Spleen (tissue), 11 donors: ENCODE data around the gene SLC2A11. TPM values are rescaled to one million over a fixed set of nuclear protein-coding genes. Genes with fewer than 3 reads are reported as not detected.

Experiments
- DNase-seq: peaks from one replicate; pipeline ENCODE4 v3.0.0-alpha.2; 2020
- H3K27ac ChIP-seq, 8 donors: fragments of 200-600 bp; sonication (generic) in 7 of 8; 1 replicate in 4 of 8; 2 replicates in 4 of 8; pipeline versions ENCODE4 v1.5.0 to v1.8.0; 2016 to 2021; ENCODE audit warnings: inconsistent platforms in 4 of 8, mild to moderate bottlenecking in 4 of 8, moderate library complexity in 1 of 8
- H3K27me3 ChIP-seq, 7 donors: fragments of 200-600 bp; sonication (generic) in 6 of 7; replicated peaks in 1 of 7; 1 replicate in 4 of 7; 2 replicates in 3 of 7; pipeline versions ENCODE4 v1.5.0 to v1.8.0; 2016 to 2021; ENCODE audit warnings: inconsistent platforms in 3 of 7, mild to moderate bottlenecking in 1 of 7
- H3K36me3 ChIP-seq, 6 donors: fragments of 200-600 bp; sonication (generic) in 5 of 6; 1 replicate in 4 of 6; 2 replicates in 2 of 6; pipeline versions ENCODE4 v1.5.0 to v1.8.0; 2016 to 2021; ENCODE audit warnings: inconsistent platforms in 2 of 6
- H3K4me1 ChIP-seq, 6 donors: fragments of 200-600 bp; sonication (generic) in 5 of 6; 1 replicate in 3 of 6; 2 replicates in 3 of 6; pipeline versions ENCODE4 v1.5.0 to v1.8.0; 2016 to 2021; ENCODE audit warnings: inconsistent platforms in 3 of 6
- H3K4me3 ChIP-seq, 8 donors: fragments of 200-600 bp; sonication (generic) in 7 of 8; 1 replicate in 4 of 8; 2 replicates in 4 of 8; pipeline versions ENCODE4 v1.5.0 to v1.8.0; 2016 to 2021; ENCODE audit warnings: inconsistent platforms in 4 of 8, mild to moderate bottlenecking in 4 of 8, moderate library complexity in 2 of 8
- H3K9me3 ChIP-seq, 8 donors: fragments of 200-600 bp; sonication (generic) in 7 of 8; 1 replicate in 4 of 8; 2 replicates in 4 of 8; pipeline versions ENCODE4 v1.5.0 to v1.8.0; 2016 to 2021; ENCODE audit warnings: inconsistent platforms in 4 of 8
- POLR2A ChIP-seq, 3 donors: fragments of 450-650 bp; IDR thresholded peaks; one replicate each; pipeline ENCODE4 v1.5.1; 2017; ENCODE audit warnings: antibody characterized with exemption in 3 of 3, mild to moderate bottlenecking in 1 of 3
- POLR2AphosphoS5 ChIP-seq, 3 donors: sonication (generic); formaldehyde crosslinking; IDR thresholded peaks; one replicate each; pipeline ENCODE4 v1.5.1; 2017; ENCODE audit warnings: antibody characterized with exemption in 3 of 3
- WGBS, 5 donors: extraction: QIAGEN DNeasy Blood & Tissue Kit in 3 of 5; methylation state at CpG; one replicate each; pipeline versions ENCODE4 v1.1.5 to v1.1.7; 2013 to 2018; 5-methylcytosine and 5-hydroxymethylcytosine counted together
- intact Hi-C: fragments of 100-400 bp; cut with DNase I; formaldehyde crosslinking; loops from one replicate; pipeline ENCODE4 v1.15.0; 2023; ENCODE audit warnings: low total_unique reads
- polyA plus RNA-seq, 3 donors: library from polyadenylated mRNA; stranded (reverse); fragments of 200-250 nt; gene quantifications; one replicate each; pipeline ENCODE4 v1.2.1, GENCODE V29; 2013
- total RNA-seq, 7 donors: library from RNA; depleted of rRNA in 3 of 7; stranded (reverse); fragments of >200 nt in 3 of 7; fragmentation: NEBNext Ultra II Directional in 4 of 7; extraction: Animal tissue kit (Norgen Biotek cat#: 25700) in 4 of 7; gene quantifications; one replicate each; pipeline versions ENCODE4 v1.1.0 to v1.2.1, GENCODE V29; 2016 to 2021
- TF ChIP-seq, protein P1 (sequence below), 11 experiments: fragments of 200-600 bp in 7 of 11; fragments of 450-650 bp in 4 of 11; sonication (generic) in 4 of 11; IDR thresholded peaks in 8 of 11; conservative IDR thresholded peaks in 3 of 11; 1 replicate in 7 of 11; 2 replicates in 4 of 11; pipeline versions ENCODE4 v1.4.0 to v1.8.0; 2016 to 2021; ENCODE audit warnings: antibody characterized with exemption in 11 of 11, inconsistent platforms in 4 of 11, mild to moderate bottlenecking in 1 of 11
- donor health status: healthy with polysubstance abuse.
- donor health status: DM: no; HTN: no; CAD: no; lungs with moderate emphysema.
- donor health status: DM: no; HTN: no; CAD: no.
- donor health status: Bipolar disorder and iron deficiency.
- donor health status: healthy.
- donor health status: DM: no; HTN: no; CAD: no.
- donor health status: DM: yes; HTN: yes; CAD: no.

SLC2A11 gene
- total and polyA plus RNA-seq, 10 donors: 12.0 to 23.5 (median 16.5) TPM

- intact Hi-C loops: no loop called here
- 82 to 92% (median 88%) methylated on average over 7 of the region's 7 CpGs for WGBS, 5 donors
These were observed 34.1 kb downstream of the SLC2A11 start for GRCh38 chr22:23891726-23892125.

GRCh38 chr22:23892130-23892529, 34.5 kb downstream of the SLC2A11 start:
- Histone ChIP-seq H3K27me3 (no peaks in the 10 kb centered on the region), H3K36me3 (peaks cover 0 to 17% (median 16%) of the 10 kb centered on the region in 6 donors), H3K27ac (no peak overlapping the region), H3K4me3 (no peak overlapping the region), H3K4me1 (peaks cover 11 to 38% (median 26%) of the 10 kb centered on the region in 6 donors), H3K9me3 (no peaks in the 10 kb centered on the region)
- DNase-seq: no peak
- intact Hi-C loops: no loop called here
- 81 to 98% (median 89%) methylated on average over 2 of the region's 2 CpGs for WGBS, 5 donors
- TF ChIP-seq, protein P1, sequence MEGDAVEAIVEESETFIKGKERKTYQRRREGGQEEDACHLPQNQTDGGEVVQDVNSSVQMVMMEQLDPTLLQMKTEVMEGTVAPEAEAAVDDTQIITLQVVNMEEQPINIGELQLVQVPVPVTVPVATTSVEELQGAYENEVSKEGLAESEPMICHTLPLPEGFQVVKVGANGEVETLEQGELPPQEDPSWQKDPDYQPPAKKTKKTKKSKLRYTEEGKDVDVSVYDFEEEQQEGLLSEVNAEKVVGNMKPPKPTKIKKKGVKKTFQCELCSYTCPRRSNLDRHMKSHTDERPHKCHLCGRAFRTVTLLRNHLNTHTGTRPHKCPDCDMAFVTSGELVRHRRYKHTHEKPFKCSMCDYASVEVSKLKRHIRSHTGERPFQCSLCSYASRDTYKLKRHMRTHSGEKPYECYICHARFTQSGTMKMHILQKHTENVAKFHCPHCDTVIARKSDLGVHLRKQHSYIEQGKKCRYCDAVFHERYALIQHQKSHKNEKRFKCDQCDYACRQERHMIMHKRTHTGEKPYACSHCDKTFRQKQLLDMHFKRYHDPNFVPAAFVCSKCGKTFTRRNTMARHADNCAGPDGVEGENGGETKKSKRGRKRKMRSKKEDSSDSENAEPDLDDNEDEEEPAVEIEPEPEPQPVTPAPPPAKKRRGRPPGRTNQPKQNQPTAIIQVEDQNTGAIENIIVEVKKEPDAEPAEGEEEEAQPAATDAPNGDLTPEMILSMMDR (IDR thresholded peaks at IDR 0.05 in 8 of 11, conservative IDR thresholded peaks at IDR 0.05 in 3 of 11): no peak
- no peak for TF ChIP-seq POLR2A (IDR thresholded peaks at IDR 0.05)
- TF ChIP-seq POLR2AphosphoS5 (IDR thresholded peaks at IDR 0.05): no peak

More at GRCh38 chr22:23891726-23892125, 34.1 kb downstream of the SLC2A11 start:
- DNase-seq: no peak
- Histone ChIP-seq H3K36me3 (peaks cover 0 to 13% (median 12%) of the 10 kb centered on the region in 6 donors), H3K27me3 (no peaks in the 10 kb centered on the region), H3K4me1 (peaks cover 11 to 35% (median 26%) of the 10 kb centered on the region in 6 donors), H3K9me3 (no peaks in the 10 kb centered on the region), H3K27ac (no peak overlapping the region), H3K4me3 (no peak overlapping the region)
- TF ChIP-seq POLR2A (IDR thresholded peaks at IDR 0.05) (no peak), POLR2AphosphoS5 (IDR thresholded peaks at IDR 0.05) (no peak)
- TF ChIP-seq, protein P1 (IDR thresholded peaks at IDR 0.05 in 8 of 11, conservative IDR thresholded peaks at IDR 0.05 in 3 of 11): no peak

DNA sequence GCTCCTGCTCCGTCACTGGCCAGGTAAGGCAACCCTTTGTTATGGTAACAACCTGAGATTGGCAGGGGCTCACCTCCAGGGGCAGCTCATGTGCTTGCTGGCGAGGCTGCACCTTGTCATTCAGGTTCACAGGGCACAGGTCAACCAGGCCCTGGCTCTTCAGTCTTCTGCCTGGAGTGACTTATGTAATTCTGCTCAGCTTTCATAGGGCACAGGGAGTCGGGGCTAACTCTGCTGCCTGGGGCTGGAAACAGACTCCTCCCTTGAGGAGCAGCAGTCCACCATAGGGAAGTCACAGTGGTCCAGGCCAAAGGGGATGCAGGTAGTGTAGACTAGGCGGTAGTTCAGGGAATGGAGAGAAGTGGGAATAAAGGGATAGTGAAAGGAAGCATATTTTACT, 35.0 kb downstream of the SLC2A11 start:
- Histone ChIP-seq H3K9me3 (no peaks in the 10 kb centered on the region), H3K27me3 (no peaks in the 10 kb centered on the region), H3K4me3 (no peak overlapping the region), H3K4me1 (peaks cover 11 to 38% (median 26%) of the 10 kb centered on the region in 6 donors), H3K36me3 (peaks cover 0 to 23% (median 19%) of the 10 kb centered on the region in 6 donors), H3K27ac (peak overlapping the region in 3 of 8 donors; percentile 96 to 99 (median 97))
- intact Hi-C loops: no loop called here
- TF ChIP-seq POLR2AphosphoS5 (IDR thresholded peaks at IDR 0.05) (no peak), POLR2A (IDR thresholded peaks at IDR 0.05) (no peak)
- DNase-seq: no peak
- 77 to 94% (median 91%) methylated on average over 4 of the region's 4 CpGs for WGBS, 5 donors

DNA sequence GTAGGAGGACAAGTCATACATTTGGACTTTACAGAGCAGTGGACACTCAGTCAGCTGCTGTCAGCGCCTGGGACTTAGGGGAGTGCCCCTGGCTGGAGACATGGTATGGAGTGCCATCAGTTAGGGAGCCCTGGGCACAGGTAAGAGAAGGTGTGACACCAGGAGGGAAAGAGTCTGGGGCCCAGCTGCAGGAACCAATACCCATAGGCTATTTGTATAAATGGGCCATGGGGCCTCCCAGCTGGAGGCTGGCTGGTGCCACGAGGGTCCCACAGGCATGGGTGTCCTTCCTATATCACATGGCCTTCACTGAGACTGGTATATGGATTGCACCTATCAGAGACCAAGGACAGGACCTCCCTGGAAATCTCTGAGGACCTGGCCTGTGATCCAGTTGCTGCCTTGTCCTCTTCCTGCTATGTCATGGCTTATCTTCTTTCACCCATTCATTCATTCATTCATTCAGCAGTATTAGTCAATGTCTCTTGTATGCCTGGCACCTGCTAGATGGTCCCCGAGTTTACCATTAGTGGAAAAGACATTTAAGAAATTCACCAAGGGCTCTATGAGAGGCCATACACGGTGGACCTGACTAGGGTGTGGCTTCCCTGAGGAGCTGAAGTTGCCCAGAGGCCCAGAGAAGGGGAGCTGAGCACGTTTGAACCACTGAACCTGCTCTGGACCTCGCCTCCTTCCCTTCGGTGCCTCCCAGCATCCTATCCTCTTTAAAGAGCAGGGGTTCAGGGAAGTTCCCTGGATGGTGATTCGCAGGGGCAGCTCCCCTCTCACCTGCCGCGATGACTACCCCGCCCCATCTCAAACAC, 35.7 kb downstream of the SLC2A11 start:
- 23 to 33% (median 29%) methylated on average over 10 to 11 of the region's 11 CpGs for WGBS, 5 donors
- Histone ChIP-seq H3K36me3 (peaks cover 0 to 29% (median 21%) of the 10 kb centered on the region in 6 donors), H3K9me3 (no peaks in the 10 kb centered on the region), H3K4me1 (peaks cover 11 to 38% (median 26%) of the 10 kb centered on the region in 6 donors), H3K4me3 (peak overlapping the region; percentile 47 to 90 (median 76)), H3K27ac (peak overlapping the region; percentile 89 to 99 (median 97)), H3K27me3 (no peaks in the 10 kb centered on the region)
- DNase-seq: no peak
- TF ChIP-seq POLR2A (IDR thresholded peaks at IDR 0.05) (no peak), POLR2AphosphoS5 (IDR thresholded peaks at IDR 0.05) (no peak)
- TF ChIP-seq, protein P1 (IDR thresholded peaks at IDR 0.05 in 8 of 11, conservative IDR thresholded peaks at IDR 0.05 in 3 of 11): no peak
- intact Hi-C loops: no loop called here
